ENCODE measurements around the gene EFHC2.

DNA sequence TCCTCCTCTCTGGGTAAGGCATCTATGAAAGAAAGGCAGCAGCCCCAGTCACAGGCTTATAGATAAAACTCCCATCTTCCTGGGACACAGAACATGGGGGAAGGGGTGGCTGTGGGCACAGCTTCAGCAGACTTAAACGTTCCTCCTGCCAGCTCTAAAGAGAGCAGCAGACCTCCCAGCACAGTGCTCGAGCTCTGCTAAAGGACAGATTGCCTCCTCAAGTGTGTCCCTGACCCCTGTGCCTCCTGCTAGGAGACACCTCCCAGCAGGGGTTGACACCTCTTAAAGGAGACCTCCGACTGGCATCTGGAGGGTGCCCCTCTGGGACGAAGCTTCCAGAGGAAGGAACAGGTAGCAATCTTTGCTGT, 89.9 kb downstream of the EFHC2 start:
- no peak for TF ChIP-seq POLR2A (IDR thresholded peaks at IDR 0.05)
- TF ChIP-seq, protein P1, sequence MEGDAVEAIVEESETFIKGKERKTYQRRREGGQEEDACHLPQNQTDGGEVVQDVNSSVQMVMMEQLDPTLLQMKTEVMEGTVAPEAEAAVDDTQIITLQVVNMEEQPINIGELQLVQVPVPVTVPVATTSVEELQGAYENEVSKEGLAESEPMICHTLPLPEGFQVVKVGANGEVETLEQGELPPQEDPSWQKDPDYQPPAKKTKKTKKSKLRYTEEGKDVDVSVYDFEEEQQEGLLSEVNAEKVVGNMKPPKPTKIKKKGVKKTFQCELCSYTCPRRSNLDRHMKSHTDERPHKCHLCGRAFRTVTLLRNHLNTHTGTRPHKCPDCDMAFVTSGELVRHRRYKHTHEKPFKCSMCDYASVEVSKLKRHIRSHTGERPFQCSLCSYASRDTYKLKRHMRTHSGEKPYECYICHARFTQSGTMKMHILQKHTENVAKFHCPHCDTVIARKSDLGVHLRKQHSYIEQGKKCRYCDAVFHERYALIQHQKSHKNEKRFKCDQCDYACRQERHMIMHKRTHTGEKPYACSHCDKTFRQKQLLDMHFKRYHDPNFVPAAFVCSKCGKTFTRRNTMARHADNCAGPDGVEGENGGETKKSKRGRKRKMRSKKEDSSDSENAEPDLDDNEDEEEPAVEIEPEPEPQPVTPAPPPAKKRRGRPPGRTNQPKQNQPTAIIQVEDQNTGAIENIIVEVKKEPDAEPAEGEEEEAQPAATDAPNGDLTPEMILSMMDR (IDR thresholded peaks at IDR 0.05 in 4 of 5, conservative IDR thresholded peaks at IDR 0.05 in 1 of 5), result no peak

Measured in gastrocnemius medialis (tissue), 4 donors.